ENCODE results near the gene GPC1.

GPC1 gene

DNA sequence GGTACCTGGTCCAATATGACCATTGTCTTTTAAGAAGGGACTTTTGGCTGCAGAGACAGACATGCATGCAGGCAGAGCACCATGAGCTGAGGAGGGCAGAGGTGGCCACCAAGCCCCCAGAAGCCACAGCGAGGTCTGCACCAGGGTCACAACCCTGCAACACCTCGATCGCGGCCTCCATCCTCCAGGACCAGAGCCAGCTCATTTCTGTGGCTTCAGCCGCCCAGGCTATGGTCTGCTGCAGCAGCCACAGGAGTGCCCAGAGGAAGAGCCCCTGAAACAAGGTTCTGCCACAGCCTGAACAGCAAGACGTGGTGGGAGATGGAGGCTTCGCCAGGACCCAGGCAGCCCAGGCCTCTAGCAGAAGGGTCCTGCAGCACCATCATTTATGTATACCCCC is 68.4 kb downstream of the GPC1 start:
- no peak for DNase-seq

DNA sequence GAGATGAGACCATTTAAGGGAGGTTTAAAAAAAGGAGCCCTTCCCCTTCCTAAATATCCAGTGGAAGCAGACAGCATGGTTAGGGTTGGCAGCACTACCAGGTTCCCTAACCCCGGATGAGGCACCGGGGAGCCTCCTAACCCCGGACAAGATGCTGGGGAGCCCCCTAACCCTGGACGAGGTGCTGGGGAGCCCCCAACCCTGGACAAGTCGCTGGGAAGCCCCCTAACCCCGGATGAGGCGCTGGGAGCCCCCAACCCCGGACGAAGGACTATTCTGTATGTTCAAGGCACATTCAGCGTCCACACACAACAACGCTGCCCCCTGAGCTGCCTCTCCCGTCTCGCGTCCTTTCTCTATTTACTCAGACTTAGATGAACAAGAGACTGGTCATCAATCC is 70.4 kb downstream of the GPC1 start:
- no peak for DNase-seq

DNA sequence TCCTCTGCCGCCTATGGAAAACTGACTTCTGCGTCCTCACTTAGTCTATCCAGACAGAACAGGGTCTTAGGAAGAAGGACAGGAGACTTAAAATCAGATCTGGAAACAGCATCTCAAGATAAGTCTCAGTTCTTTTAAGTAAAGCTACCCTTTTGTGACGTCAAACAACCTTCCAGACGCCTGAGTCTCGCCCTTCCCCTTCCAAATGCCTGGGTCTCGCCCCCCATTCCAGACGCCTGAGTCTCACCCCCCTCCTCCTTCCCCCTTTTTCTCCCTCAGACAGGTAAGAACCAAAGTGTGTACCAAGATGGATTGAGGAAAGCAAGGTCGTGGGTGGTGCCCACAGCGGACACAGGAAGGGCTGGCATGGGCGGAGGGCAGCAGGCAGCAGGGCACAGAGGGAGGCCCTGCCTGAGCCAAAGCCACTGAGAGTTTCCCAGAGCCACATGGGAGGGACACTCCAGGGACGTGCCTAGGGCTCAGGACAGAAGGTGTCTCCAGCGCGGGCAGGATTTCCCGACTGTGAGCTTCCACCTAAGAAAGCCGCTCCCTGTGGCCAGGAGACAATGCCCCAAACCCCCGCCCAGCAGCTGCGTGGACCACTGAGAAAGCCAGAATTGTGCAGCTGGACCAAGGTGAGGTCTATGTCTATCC is 71.1 kb downstream of the GPC1 start:
- DNase-seq: no peak

DNA sequence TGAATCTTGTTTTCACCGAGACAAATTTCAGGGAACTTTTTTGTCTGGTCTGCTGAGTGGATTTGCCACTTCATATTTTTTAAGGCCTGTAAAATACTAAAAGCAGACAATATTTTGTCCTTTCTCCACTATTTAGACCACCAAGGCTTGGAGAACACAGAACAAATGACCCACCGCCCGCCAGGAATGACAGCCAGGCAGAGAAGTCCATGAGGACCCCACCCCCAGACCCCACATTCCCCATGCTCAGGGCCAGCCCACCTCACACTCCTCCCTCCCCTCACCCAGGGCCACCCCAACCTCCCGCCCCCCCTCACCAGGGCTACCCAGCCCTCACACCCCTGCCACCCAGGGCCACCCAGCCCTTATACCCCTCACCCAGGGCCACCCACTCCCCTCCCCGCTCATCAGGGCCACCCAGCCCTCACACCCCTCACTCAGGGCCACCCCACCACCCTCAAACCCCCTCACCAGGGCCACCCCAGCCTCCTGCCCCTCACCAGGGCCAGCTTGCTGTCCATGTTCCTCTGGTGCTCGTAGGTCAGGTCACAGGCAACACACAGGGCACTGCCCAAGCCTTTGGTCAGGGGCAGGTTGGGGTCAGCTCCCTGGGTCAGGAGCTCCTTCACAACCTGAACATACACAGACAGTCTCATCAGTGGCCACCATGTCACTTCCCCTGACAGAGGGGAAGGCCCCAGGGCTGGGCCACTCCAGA is 71.8 kb downstream of the GPC1 start:
- no peak for DNase-seq

DNA sequence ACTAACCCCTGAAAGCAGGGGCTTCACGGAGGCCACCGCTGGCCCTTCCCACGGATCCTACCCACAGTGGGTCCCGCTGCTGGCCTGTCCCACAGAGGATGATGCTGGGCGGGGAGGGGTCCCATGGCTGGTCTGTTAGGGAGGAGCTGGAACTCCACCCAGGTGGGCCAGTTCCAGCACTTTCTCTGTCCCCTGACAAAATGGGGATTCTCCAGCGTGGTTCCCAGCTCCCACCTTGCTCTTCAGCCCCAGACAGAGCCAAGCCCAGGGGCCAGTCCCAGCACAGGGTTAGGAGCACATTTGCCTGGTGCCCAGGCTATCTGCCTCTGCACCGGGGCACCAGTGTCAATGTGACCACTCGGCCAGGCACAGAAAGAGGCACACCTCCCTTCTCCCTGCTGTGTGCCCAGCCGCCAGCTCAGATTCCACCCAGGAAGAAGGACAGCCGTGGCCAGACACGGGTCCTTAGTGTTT is 72.4 kb downstream of the GPC1 start:
- DNase-seq: no peak

DNA sequence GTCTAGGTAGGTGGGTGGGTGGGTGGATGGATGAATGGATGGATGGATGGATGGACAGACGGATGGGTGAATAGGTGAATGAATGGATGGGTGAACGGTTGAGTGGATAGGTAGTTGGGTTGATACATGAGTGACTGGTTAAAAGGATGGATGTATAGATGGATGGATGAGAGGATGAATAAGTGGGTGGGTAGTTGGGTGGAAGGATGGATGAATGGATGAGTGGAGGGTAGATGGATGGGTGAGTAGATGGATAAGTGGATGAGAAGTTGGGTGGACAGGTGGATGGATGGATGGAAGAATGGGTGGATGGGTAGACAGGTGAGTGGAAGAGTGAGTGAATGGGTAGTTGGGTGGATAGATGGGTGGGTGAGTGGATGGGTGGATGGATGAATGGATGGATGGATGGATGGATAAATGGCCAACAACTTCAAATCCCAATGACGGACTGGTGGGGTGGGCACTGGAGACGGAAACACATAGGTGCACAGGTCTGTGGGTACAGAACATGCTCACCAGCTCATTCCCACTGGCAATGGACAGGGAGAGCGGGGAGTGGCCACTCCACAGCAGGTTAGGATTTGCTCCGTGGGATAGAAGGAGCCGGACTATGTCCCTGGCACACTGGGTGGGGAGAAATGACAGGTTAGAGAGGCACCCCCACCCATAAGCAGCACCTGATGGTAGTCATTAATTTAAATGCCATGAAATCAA is 73.5 kb downstream of the GPC1 start:
- no peak for DNase-seq

DNA sequence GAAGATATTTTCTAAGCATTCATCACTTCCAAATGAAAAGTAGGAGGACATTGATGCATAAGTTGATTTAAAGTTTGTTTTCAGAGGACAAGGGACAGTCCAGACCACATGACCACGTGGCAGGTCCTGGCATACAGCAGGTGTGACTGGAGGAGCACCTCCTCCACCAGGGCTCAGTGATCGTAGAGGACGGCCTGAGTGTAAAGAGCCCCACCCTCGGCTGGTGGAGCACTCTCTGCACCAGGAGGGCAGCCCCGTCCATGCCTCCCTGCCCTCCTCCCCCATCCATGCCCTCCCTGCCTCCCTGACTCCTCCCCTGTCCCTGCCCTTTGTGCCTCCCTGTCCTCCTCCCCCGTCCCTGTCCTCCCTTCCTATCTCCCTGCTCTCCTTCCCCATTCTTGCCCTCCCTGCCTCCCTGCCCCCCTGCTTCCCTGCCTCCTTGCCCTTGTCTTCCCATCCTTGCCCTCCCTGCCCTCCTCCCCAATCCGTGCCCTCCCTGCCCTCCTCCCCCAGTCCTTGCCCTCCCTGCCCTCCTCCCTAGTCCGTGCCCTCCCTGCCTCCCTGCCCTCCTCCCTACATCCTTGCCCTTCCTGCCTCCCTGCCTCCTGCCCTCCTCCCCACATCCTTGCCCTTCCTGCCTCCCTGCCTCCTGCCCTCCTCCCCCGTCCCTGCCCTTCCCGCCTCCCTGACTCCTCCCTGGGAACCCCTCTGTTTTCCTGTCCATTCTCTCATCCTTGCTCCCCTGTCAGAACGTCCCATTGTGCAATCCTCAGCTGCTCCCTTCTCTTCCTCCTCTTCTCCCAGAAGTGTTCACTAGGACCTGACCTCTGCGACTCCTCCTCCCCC is 74.4 kb downstream of the GPC1 start:
- DNase-seq: no peak

DNA sequence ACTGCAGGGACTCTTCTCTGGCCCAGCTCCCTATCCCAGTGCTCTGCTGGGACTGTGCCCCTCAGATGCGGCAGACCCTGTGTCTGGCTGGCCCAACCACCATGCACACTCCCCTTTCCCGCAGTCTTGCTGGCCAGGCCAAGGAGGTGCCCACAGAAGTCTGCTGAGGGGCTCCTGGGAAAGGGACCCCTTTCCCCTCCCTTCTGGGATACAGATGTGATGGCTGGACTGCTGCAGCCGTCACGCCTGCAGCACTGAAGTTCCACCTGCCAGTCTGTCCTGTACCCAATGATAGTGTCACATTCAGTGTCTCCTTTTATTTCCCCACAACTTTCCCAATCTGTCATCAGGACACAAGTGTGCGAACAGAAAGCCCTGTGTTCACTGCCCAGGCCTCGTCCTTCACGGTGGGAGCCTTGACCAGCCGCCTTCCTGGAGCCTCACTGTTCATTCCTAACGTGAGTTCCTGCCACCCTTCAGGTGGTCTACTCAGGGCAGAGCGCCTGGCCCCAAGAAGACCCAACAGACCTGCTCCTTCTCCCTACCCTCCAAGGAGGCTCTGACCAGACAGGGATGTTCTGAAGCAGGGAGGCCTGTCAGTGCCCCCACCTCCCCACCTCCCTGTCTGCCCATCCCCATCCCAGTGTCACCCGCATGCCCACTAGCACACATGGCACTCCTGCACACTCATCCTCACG is 75.2 kb downstream of the GPC1 start:
- no peak for DNase-seq

DNA sequence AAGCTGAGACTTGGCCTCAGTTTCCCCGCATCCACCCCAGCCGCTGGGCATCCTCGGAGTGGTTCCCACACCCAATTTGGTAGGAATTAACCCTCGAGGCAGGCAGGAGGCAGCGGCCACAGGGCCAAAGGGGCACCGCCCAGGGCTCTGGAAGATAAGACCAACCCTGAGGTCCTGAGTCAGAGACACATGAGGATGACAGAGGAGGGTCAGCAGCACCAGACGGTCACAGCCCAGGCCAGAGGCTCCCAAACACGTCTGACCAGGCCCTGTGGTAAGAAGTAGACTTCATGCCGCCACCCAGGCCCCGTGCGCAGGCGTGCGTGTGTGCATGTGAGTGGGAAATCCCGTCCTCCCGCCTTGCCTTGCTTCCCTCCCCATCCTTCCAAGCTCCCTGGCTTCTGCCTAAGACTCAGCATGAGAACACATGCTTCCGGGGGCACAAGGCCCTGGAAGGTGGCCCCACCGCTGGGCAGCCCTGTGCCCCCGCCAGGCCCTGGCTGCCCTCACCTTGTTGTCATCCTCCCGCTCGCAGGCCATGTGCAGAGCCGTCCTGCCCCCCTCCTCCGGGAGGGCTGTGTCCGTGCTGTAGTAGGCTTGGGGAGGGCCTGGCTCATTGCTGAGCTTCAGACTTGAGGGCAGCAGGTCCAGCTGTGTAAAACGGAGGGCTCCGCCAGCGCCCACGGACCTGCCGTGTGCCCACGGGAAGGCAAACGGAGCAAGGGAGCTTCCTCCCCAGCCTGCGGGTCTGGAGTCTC is 76.1 kb downstream of the GPC1 start:
- no peak for DNase-seq

DNA sequence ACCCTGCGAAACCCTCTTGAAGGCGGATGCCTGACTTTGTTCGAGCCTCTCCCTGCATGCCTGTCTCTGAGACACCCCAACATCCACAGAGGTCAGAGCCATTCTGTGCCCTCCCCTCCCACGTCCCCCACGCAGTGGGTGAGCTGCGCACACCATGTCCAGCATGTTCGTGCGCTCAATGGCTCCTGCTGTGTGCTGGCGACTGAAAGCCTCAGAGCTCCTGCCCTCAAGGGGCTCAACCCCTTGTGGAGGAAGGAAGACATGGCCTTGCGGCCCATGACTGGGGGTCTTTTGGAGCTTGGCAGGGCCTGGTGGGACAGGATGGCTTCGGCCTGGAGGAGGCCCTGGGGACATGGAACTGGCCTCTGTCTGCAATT is 76.6 kb downstream of the GPC1 start:
- DNase-seq: no peak

DNA sequence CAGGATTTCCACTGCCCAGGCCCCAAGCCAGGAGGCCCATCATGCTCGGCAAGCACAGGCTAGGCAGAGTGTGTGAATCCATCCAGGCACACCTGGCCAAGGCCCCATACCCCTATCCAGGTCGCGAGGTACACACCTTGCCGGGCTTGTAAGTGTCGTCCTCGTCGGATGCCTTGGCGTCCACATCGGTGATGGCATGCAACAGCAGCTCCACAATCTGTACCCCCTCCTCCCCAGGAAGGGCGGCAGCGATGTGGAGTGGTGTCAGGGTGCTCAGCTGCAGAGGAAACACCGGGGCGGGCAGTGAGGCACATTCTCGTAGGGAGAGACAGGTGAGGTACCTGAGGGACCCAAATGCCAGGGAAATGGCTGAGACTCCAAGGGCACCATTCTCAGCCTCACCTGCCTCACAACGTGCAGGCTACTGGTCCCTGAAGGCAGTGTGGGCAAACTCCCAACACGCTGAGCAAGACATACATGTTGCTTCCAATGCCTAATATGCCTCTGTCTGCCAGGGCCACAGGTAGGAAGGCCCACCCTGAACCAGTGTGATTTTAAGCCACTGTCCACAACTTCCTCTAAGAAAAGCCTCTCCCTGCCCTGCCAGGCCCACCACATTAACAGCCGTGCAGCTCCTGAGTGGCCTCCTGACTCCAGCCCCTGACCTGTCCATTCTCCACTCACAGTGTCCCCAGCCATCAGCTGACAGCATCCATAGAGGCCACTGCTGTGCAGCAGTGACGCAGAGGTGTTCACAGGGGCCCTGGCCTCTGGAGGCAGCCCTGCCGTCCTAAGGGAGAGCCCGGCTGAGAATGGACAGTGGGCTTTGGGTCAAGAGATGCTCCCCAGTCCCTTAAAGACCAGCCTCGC is 77.4 kb downstream of the GPC1 start:
- DNase-seq: no peak

DNA sequence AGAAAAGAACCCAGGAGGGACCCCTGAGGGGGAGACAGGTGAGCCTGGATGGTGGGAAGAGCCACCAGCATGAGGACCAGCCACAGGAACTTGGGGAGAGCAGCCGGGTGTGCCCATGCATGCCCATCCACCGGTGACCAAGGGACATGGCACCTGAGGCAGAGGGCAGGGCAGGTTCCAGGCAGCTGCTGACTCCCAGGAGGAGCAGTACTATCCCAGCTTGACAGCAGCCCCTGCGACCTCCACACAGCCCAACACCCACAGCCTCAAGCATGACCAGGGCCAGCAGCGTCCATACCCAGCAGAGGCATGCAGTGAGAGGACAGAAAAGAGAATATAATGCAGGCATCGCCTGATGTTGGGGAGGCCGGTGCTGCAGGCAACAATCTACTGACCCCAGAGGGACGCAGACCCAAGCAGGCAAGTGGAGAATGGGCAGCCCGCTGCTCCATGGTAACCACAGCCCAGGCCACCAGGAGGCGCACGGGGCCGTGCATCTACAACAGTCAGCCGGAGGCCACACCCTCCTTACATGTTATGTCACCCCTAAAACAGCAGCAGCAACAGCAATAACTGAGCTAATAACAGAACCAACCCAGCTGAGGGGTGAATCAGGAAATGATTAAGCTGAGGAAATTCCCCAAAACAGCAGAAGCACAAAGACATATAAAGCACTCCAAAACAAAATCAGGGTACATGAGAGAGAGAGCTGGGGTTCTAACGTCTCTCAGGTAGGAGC is 78.3 kb downstream of the GPC1 start:
- DNase-seq: peak; percentile 55

DNA sequence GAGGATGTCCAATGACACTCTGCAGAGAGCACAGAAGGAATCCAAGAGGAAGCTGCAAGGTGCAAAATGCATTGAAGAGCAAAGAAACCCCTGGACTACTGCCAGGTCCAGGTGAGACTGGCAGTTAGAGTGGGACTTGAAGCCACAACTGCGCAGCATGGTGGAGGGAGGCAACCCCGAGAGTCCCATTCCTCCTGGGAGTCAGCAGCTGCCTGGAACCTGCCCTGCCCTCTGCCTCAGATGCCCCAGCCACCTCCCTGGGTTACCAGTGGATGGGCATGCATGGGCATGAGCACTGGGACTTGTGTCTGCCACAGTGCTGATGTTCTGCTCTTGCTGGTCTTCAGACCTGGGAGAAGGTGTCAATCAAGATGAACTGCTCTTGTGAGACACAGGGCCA is 79.2 kb downstream of the GPC1 start:
- DNase-seq: no peak

DNA sequence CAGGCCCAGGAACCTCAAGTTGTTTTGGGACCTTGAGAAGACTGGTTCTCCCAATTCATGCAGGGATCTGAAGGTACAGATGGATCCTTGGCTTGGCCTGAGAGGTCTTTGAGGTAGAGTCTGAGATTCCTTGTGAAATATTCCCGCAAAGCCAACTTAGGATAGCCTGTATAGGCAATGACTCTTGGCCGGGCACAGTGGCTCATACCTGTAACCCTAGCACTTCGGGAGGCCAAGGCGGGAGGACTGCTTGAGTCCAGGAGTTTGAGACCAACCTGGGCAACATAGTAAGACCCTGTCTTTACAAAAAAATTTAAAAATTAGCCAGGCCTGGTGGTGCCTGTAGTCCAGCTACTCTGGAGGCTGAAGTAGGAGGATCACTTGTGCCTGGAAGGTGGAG is 81.9 kb downstream of the GPC1 start:
- no peak for DNase-seq

Data from amniotic stem cell (primary cell).